GM19455 (cell line): Measurements from ENCODE around the gene CACNG5.
"Not testable (repeated sequence)": the region's sequence is repeated elsewhere in the genome, so short reads cannot be mapped to it uniquely, and the experiment has no call there.

Experiments
- ATAC-seq: cut with Tn5 transposase; IDR thresholded peaks from one replicate; pipeline ENCODE4 v1.9.1; 2021; ENCODE audit not compliant: unreplicated experiment

CACNG5 gene

DNA sequence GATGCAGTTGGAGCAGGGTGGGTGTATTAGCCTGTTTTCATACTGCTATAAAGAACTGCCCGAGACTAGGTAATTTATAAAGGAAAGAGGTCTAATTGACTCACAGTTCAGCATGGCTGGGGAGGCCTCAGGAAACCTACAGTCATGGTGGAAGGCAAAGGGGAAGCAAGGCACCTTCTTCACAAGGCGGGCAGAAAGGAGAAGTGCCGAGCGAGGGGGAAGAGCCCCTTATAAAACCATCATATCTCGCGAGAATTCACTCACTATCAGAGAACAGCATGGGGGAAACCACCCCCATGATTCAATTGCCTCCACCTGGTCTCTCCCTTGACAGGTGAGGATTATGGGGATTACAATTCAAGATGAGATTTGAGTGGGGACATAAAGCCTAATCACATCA lies 68.4 kb downstream of the CACNG5 start:
- ATAC-seq = not testable (repeated sequence)

DNA sequence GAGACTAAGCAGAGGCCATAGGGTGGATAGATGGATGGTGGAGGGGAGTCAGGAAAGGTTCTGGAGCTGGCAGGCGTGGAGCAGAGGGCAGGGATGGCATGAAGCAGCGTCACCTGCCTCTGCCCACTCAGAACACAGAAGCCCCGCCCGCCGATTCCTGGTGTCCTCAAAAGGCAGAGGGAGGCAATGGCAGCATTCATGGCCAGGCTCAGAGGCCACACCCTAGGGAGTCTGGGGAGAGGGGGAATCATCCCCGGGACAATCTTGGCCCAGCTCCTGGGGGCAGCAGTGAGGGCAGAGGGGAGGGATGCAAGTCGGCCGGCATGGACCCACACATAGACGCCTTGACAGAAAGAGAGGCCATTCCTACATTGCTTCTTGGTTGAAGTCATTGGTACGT lies 68.9 kb downstream of the CACNG5 start:
- no peak for ATAC-seq

DNA sequence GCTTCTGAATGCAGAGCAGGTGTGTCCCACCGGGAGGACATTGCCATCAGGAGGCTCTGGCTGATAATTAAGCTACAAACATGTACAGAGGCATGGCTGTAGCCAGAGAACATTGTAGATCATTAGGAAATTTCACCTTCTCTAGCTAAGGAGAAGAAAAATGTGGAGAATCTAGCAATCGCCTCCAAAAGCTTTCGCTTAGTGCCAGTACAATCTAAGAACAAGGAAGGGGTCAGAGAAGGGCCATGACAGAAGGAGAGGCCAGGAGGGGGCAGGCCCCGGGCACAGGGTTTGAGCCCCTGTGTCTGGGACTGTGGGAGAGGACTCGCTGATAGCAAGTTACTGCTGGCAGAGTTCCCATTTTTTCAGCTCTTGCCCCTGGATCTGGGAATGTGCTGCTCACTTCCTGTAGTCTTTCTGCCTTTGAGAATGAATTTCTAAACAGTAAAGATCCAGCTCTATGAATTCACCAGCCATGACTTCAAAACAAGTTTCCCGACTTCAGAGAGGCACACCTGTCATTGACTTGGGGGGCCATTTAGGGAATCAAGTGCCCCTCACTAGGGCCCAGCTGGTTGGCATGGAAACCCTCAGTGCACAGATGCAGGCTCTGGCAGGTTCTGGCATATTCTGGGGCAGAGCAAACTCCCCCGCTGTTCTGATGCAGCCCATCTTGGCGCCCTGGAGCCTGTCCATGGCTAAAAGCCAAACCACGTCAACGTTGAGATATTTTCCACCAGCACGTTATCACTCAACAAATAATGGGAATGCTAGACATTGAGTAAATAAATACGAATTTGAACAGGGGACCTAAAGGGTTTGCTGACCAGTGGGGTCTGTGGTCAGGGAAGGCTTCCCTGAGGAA lies 70.1 kb downstream of the CACNG5 start:
- no peak for ATAC-seq

DNA sequence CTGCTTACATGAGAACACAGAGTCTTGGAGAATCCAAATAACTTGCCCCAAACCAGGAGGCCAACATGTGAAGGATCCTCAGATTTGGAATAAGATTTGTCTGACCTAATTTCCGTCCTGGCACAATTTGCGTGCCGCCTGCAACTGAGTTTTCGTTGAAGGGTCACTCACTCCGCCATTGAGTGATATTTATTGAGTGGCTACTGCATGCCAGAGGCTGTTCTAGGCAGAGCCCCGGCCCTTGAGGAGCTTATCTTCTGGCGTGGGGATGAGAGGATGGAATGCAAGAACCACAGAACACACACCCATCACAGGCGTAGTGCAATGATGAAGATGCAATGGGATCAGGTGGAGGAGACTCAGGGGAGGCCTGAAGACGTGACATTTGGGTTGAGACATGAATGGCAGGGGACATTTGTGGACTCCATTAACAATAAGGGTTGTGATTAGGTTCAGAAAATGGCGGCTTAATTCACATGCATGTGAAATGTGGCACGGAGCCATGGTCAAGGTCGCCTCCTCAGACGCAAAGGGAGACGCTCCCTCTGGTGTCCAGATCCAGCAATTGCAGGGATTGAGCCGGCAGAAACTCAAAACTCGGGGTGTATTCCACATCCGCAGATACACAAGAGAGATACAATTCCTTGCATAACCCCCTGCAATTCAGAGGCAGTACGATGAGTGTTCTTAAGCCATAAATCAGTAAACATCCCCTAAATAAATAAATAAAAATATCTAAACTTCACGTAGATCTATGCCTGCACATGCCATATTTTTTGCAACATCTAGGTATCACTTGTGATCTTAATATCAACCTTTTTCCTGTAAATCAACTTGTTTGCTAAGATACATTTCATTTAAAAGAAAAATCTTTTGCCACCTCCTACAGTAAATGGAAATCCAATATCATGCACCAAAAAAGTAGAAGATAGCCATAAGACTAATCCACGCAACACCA lies 71.7 kb downstream of the CACNG5 start:
- no peak for ATAC-seq

DNA sequence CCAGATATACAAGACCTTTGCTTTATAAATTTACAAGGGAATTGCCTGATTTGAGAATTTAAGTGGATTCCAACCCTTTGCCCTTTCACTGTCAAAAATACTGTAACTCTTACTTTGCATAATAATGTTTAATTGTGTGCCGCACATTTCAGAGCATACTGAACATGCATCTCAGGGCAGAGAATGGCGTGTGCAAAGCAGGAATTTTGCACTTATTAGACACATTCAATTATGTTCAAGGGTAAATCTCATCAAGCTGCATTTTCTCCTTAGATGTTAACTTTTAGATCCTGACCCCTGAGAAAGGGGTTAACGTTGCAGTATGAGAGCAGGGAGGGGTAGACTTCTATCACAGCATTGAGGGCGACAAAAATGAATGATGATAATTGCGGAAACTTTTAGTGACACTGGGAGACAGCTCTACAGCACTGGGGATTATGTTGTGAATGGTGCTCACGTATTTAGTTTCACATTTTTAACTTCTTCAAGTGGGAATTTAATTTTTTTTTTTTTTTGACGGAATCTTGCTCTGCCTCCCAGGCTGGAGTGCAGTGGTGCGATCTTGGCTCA lies 75.0 kb downstream of the CACNG5 start:
- no peak for ATAC-seq

DNA sequence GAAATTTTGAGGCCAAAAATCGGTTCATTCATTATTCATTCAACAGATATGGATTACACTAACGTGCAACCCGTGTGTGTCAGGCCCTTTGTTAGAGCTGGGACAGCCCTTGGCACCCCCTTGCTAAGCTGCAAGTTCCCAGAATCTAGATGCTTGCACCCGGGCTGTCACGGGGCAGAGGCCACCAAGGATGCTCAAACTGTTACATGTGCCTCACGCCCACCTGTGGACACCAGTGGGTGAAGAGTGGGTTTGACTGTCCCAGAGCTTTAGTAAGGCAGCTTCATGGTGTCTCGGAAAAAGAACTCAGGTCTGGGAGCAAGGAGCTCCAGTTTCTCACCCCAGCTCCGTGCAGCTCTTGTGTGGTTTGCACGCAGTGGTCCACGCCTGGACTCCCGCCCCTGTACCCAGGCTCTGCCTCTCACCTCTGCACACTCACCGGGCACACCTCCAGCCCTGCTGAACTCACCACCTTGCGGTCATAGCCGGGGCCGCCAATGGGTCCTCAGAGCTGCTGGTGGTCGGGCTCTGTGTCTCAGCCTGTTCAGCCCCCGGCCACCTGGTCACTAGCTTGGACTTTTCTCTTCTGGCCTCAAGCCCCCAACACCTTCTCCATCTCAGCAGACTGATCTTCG lies 75.9 kb downstream of the CACNG5 start:
- no peak for ATAC-seq

DNA sequence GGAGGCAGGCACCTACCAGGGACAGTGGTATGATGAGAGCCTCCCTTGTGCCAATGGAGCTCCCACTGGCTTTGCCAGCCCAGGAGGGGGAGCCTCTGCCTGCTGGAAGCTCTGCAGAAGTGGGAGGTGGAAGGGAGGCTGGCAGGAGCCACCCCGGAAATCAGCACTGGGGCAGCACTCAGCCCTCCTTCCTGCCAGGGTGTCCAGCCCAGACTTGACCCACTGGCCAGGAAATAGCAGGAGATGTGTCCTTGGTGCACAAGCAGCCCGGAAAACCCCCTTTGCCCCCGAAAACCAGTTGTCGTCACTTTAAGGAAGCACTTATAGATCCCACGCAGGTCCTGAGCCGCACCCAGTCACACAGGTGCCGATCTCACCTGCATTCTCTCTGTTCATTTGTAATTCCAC lies 80.3 kb downstream of the CACNG5 start:
- no peak for ATAC-seq

DNA sequence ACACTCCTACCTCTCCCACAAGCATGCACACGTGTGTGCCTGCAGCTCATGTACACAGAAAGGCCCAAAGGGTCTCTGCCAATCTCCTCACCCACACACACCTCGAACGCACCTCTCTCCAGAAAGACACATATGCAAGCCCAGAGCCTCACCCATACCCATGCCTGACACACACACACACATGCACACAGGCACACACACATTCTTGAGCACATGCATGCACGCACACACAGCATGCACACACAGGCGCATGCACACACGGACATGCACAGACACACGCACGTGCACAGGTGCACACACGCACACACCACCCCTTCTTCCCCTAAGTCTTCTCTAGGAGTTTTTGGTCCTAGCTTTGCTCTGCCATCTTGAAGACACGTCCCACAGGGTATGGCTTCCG lies 80.9 kb downstream of the CACNG5 start:
- no peak for ATAC-seq

DNA sequence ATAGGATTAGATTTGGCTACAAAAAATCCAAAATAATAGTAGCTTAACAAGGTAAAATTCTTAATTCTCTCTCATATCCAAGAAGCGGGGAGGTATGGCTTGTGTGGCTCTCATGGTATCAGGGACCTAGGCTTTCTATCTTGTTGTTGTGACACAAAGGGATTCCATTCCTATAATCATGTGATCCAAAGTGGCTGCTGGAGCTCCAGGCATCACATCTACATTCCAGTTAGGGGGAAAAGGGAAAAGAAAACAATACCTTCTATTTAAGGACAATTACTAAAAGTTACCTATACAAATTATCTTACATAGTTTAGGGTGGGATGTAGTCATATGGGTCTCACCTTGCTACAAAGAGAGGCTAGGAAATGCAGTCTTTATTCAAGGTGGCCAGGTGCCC lies 82.0 kb downstream of the CACNG5 start:
- ATAC-seq = no peak

DNA sequence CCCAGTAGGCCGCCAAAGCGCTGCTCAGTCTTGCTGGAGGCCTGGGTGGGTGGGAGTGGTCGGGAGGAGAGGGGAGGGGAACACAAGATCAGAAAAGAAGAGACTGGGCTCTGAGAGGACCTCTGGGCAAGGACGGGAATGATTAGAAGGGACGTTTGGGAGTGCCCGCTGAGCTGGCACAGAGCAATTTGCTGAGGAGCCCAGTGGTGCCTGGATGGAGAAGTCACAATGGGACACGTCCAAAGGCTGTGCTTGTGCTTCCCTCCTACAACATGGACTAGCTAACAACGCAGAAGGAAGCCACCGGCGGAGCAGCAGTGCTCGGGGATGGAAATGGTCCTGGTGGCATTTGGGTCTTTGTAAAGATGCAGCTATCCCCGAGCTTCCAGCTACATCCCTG lies 84.0 kb downstream of the CACNG5 start:
- ATAC-seq = no peak

DNA sequence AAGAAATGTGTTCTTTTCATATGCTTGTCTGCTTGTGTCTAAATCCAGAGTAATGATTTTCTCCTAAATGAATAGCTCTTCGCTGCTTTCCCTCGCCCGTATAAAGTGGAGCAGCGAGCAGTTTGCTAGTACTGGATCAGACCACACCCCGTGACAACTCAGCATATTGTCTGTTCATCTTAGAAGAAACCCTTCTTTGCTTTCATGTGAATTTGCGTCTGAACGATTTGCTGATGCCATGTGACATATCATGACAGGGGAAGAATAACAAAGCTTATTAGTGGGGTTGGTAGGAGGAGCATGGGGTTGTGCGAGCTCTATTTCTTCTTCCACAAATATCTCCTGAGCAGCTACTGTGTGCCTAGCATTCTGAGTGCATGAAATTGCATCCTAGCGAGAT lies 85.5 kb downstream of the CACNG5 start:
- no peak for ATAC-seq

DNA sequence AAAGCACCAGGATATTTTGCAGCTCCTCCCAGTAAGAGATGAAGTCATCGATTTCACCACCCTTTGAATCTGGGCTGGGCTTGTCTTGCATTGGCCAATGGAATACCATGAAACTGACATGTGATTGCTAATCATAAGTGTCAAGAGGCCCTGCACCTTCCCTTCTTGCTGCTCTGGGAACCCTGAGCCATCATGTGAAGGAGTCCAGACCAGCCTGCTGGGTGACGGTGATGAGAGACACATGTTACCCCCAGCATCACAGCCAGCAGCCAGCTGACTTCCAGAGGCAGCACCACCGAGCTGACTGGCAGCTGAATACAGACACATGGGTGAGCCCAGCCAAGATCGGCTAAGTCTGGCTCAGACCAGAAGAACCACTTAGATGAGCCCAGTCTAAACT lies 86.0 kb downstream of the CACNG5 start:
- no peak for ATAC-seq

DNA sequence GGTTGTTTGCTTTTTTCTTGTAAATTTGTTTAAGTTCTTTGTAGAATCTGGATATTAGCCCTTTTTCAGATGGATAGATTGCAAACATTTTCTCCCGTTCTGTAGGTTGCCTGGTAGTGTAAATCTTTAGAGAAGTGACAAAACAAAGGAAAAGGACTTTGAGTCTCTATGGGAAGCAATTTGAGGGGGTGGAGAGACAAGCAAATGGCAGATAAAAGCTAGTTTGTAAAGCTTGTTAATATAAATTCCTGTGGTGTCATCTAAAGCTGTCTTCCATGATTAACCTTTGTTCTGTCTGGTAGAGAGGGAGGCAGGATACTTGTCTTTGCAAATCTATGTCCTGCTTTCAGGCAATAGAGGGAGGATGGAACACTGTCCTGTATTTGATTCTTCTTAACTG lies 89.0 kb downstream of the CACNG5 start:
- ATAC-seq = no peak

DNA sequence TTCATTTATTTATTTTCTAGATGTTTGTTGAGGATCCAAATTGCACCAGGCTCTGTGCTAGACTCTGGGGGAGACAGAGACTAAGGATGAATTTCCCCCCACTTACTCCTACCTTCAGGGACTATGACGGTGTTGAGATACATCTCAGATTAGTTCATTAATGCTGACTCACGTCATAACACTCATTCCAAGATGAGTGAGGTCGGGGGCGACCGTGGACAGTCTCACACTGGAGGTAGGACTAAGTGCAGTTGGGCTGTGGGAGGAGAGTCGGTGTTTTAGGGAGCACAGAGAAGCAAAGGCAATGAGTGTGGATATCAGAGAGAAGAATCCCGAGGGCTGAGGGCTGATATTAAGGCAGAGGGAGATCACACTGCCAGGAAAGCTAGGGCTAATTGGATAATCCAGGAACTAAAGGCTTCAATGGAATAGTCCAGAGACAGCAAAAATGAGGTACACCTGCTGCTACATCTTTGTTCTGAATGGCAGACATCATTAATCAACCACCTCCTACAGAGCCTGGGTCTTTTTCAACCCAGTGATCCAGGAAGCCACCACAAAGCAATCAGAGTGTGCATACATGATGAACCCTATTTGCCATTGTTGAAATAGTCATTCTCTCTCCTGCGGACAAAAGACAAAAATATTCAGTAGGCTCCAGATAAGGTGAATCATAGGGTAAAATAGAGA lies 91.0 kb downstream of the CACNG5 start:
- ATAC-seq = no peak

DNA sequence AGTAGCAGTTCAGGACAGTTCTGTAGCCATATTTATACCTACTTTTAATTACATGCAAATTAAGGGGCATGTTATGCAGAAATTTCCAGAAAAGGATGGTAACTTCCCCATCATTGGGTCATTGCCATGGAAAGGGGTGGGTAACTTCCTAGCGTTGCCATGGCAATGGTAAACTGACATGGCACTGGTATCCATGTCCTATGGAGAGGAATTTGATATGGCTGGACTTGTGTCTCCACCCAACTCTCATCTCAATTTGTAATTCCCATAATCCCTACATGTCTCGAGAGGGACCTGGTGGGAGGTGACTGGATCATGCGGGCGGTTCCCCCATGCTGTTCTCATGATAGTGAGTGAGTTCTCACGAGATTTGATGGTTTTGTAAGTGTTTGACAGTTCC lies 94.0 kb downstream of the CACNG5 start:
- ATAC-seq = no peak

DNA sequence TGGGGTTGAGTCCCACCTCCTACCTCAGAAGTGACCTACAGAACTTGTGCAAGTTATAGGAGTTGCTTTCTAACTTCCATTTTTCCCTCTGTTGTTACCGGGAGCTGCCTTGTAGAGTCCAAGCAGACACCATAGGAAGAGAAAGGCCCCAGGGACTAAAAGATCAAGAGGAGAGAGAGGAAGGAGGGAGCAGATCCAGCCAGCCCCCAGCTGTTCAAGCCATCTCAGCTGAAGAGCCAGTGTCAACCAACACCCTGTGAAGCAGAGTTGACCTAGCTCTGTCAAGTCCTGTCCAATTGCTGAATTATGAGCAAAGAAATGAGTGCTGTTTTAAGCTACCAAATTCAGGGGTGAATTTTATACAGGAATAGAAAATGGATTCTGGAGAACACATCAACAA lies 94.7 kb downstream of the CACNG5 start:
- ATAC-seq = no peak

DNA sequence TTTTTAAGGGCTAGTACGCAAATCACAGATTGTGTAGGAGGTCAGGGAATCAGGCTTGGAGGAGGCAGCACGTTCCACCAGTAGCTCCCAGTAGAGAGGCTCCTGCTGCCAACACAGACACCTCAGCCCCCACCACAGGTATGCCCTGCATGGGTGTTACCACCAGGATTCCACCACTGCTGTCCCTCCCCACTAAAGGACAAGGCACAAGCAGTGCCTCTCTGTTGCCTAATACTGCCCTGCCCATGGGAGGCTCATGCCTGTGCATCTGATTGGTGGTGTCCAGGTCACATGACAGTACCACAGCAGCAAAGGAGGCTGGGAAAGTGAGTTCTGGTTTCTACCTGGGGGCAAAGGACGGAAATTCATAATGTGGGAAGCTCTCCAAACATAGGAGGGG lies 96.0 kb downstream of the CACNG5 start:
- no peak for ATAC-seq

DNA sequence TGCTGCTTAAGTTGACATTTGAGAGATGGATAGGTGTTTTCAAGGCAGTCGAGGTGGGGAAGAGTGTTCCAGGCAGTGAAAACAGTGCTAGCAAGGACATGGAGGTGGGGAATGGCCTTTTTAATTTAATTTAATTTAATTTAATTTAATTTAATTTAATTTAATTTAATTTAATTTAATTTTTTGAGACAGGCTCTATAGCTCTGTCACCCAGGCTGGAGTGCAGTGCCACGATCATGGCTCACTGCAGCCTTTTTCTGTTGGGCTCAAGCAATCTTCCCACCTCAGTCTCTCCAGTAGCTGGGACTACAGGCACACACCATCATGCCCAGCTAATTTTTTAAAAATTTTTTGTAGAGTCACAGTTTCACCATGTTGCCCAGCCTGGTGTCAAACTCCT lies 97.4 kb downstream of the CACNG5 start:
- no peak for ATAC-seq

DNA sequence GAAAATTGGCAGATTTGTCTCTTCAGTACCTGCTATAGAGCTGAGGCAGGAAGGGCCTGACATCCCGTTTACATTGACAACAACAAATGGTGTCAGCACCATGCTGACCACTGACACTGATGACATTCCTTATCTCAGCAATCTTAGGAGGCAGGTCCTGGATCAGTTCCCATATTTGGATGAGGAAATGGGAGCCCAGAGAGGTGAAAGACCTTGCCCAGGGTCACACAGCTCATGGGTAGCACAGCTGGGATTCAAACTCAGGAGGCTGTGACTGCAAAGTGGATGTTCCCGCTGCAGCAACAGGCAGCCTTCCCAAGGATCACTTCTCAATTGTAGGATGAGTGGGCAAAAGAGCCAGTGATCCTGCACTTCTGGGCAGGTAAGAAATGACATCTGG lies 99.1 kb downstream of the CACNG5 start:
- no peak for ATAC-seq
